ENCODE measurements around the gene TCF4.

Gene TCF4

DNA sequence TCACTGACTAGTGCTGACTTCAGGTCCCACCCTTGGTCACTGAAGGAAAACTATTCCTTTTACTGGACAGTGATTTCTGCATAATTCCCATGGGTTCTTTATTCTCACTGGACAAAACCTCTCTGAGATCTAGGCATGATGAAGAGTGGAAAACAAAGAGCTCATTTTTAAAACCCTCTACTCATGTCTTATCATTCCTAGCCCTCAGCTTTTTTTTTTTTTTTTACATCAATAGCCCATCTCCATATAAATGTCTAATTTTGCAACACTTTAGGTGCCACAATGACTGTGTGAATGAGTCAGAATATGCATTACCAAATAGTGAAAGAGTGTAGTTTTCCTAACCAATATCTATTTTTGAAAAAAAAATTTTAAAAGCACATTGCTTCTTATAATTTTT, 74.8 kb downstream of the TCF4 start:
- H3K4me3 ChIP-seq (replicated peaks; ENCODE audit: insufficient read depth, low read length), result no peak overlapping the region
- TF ChIP-seq GABPA (IDR thresholded peaks at IDR 0.05; ENCODE audit: low read depth), result no peak
- TF ChIP-seq POLR2AphosphoS5 (IDR thresholded peaks at IDR 0.05; ENCODE audit: low read depth), result no peak
- H3K27ac ChIP-seq (replicated peaks), result no peak overlapping the region
- H3K27me3 ChIP-seq (ENCODE audit: insufficient read depth, poor library complexity, severe bottlenecking), result no peaks in the 10 kb centered on the region
- DNase-seq (ENCODE audit: low read depth in 1 of 2, low spot score in 1 of 2), result no peak

GRCh38 chr18:55511277-55511676, 76.7 kb downstream of the TCF4 start:
- Histone ChIP-seq H3K27me3 (ENCODE audit: insufficient read depth, poor library complexity, severe bottlenecking) (no peaks in the 10 kb centered on the region), H3K4me3 (replicated peaks; ENCODE audit: insufficient read depth, low read length) (no peak overlapping the region), H3K27ac (replicated peaks) (no peak overlapping the region)
- DNase-seq (ENCODE audit: low read depth in 1 of 2, low spot score in 1 of 2), result no peak
- TF ChIP-seq CTCF (IDR thresholded peaks at IDR 0.05; ENCODE audit: insufficient read depth, low read length) (no peak), POLR2AphosphoS5 (IDR thresholded peaks at IDR 0.05; ENCODE audit: low read depth) (no peak), REST (IDR thresholded peaks at IDR 0.05; ENCODE audit: insufficient replicate concordance, low read depth) (no peak), GABPA (IDR thresholded peaks at IDR 0.05; ENCODE audit: low read depth) (no peak), SPI1 (IDR thresholded peaks at IDR 0.05; ENCODE audit: borderline replicate concordance, low read depth) (no peak)

DNA sequence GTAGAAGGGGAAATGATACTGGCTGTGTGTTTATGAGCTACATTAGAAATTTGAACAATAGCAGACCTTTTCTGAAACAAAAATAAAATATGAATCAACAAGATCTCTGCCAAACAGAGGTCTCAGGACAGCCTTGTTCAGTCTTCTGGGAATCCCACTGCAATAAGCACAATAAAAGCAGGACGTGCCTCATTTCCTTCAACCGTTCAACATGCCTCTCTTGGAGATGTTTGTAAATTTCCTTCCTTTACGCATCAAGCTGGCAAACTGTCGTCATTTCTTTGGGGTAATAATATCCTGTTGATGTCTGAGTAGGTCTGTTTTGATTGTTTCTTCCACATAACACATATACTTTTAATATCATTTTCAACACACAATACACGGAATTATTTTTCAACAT, 77.2 kb downstream of the TCF4 start:
- H3K27me3 ChIP-seq (ENCODE audit: insufficient read depth, poor library complexity, severe bottlenecking), result no peaks in the 10 kb centered on the region
- H3K27ac ChIP-seq (replicated peaks), result no peak overlapping the region
- TF ChIP-seq POLR2AphosphoS5 (IDR thresholded peaks at IDR 0.05; ENCODE audit: low read depth), result no peak
- DNase-seq (ENCODE audit: low read depth in 1 of 2, low spot score in 1 of 2), result no peak
- H3K4me3 ChIP-seq (replicated peaks; ENCODE audit: insufficient read depth, low read length), result no peak overlapping the region

GRCh38 chr18:55509631-55510324, 78.2 kb downstream of the TCF4 start:
- Histone ChIP-seq H3K4me3 (replicated peaks; ENCODE audit: insufficient read depth, low read length) (no peak overlapping the region), H3K27me3 (ENCODE audit: insufficient read depth, poor library complexity, severe bottlenecking) (no peaks in the 10 kb centered on the region), H3K27ac (replicated peaks) (no peak overlapping the region)
- no peak for TF ChIP-seq GABPA (IDR thresholded peaks at IDR 0.05; ENCODE audit: low read depth)
- TF ChIP-seq CTCF (IDR thresholded peaks at IDR 0.05; ENCODE audit: insufficient read depth, low read length), result no peak
- TF ChIP-seq SPI1 (IDR thresholded peaks at IDR 0.05; ENCODE audit: borderline replicate concordance, low read depth), result no peak
- TF ChIP-seq REST (IDR thresholded peaks at IDR 0.05; ENCODE audit: insufficient replicate concordance, low read depth), result no peak
- no peak for TF ChIP-seq POLR2AphosphoS5 (IDR thresholded peaks at IDR 0.05; ENCODE audit: low read depth)
- no peak for DNase-seq (ENCODE audit: low read depth in 1 of 2, low spot score in 1 of 2)

GRCh38 chr18:55508651-55509050, 79.3 kb downstream of the TCF4 start:
- Histone ChIP-seq H3K27ac (replicated peaks) (no peak overlapping the region), H3K4me3 (replicated peaks; ENCODE audit: insufficient read depth, low read length) (no peak overlapping the region)
- TF ChIP-seq CTCF (IDR thresholded peaks at IDR 0.05; ENCODE audit: insufficient read depth, low read length) (no peak), REST (IDR thresholded peaks at IDR 0.05; ENCODE audit: insufficient replicate concordance, low read depth) (no peak), GABPA (IDR thresholded peaks at IDR 0.05; ENCODE audit: low read depth) (no peak), POLR2AphosphoS5 (IDR thresholded peaks at IDR 0.05; ENCODE audit: low read depth) (no peak), SPI1 (IDR thresholded peaks at IDR 0.05; ENCODE audit: borderline replicate concordance, low read depth) (no peak)

More at GRCh38 chr18:55508651-55509050, 79.3 kb downstream of the TCF4 start:
- DNase-seq (ENCODE audit: low read depth in 1 of 2, low spot score in 1 of 2), result no peak
- H3K27me3 ChIP-seq (ENCODE audit: insufficient read depth, poor library complexity, severe bottlenecking), result no peaks in the 10 kb centered on the region

All from HL-60 (cell line).